Activated T-cell treated with anti-CD3 and anti-CD28 coated beads, Interleukin-2, amount 50 U/mL, for 1 hour (primary cell): ENCODE results near the gene MID2.
"Not testable (repeated sequence)": the region's sequence is repeated elsewhere in the genome, so short reads cannot be mapped to it uniquely, and the experiment has no call there.

ENCODE experiments used
- DNase-seq: peaks from one replicate; pipeline ENCODE4 v3.0.0-alpha.2; 2020

The MID2 gene

GRCh38 chrX:107842715-107843400, 17.2 kb downstream of the MID2 start:
- no peak for DNase-seq

DNA sequence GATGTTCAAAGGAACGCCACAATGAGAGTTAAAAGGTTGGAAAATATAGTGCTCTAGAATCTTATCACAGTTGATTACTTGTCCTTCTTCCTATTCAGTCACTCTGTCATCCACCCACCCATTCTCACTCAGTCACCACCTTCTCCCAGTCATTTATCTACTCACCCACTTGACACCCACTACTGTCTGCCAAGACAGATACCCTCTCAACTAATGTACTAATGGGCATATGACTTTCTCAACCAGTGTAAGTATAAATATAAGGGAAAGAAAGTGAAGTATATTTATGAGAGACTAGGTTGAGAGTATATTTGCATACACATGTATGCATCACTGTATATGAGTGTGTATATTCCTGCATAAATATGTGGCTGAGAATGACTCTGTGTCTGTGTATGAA, 20.0 kb downstream of the MID2 start:
- no peak for DNase-seq

GRCh38 chrX:107848591-107848990, 22.9 kb downstream of the MID2 start:
- no peak for DNase-seq

DNA sequence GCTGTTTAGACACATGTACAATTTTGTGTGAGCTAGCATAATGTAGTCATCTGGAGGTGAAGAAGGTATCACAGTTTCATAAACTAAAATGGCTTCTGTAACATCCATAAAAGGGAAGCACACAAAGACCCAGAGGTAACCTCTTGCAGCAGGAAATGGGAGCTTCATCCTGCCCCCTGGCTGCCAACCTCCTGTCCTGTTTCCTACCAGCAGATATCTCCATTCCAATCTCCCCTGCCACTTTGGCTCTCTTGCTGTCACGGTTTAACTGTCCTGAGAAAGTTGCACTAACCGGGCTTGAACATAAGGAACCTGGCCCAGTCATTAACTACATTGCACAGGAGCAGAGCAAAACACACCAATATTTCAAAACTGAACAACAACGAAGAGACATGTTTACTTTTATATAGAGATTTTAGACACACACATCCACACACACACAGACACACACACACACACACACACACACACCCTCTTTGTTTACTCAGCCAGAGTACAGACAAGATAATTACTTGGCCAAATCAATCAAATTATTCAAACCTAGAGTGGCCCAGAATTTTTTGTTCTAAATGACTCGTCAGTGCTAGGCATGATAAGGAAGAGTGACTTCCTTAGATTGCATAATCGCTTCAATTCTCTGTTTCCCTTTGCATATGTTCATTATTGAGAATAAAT, 24.2 kb downstream of the MID2 start:
- DNase-seq = no peak

DNA sequence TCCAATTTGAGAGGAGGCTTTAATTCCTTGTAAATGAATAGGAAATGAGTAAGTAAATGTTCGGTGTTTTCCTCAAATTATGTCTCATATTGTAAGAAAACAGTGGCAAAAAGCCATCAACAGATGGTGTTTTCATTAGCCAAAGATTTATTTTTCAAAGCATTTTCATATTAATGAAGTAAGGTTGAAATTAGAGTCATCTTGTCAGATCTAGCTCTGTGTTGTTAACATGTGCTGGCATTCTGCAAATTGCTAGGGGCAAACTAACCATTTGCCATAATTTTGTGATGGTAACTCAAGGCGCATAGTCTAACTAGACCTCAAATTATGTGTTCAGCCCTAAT, 24.7 kb downstream of the MID2 start:
- DNase-seq = no peak

DNA sequence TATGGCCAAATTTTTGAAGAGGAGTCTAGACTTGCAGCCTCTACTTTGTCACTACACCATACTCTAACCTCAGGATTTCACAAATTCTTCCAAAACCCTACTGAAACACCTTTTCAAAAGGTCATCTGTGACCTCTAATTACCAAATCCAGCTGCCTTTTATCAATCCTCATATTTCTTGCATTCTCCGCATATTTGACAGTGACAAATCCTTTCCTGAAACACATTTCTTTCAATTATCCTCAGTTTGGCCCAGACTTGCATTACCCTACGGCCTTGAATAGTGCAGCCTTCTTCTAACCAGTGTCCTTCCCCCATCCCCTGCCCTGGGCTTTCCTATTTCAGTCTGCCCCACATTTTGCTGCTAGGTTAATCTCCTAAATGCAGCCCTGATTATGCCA, 25.5 kb downstream of the MID2 start:
- DNase-seq = no peak

DNA sequence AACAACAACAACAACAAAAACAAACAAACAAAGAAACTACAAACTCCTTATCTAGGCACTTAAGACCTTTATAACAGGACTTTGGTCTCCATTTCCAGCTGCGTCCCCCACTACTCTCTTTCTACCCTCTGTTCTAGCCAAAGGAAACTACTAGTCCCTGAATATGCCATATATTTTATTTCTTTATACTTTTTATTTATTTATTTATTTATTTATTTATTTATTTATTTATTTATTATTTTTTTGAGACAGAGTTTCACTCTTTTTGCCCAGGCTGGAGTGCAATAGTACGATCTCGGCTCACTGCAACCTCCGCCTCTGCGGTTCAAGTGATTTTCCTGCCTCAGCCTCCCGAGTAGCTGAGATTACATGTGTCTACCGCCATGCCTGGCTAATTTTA, 26.0 kb downstream of the MID2 start:
- DNase-seq = not testable (repeated sequence)

DNA sequence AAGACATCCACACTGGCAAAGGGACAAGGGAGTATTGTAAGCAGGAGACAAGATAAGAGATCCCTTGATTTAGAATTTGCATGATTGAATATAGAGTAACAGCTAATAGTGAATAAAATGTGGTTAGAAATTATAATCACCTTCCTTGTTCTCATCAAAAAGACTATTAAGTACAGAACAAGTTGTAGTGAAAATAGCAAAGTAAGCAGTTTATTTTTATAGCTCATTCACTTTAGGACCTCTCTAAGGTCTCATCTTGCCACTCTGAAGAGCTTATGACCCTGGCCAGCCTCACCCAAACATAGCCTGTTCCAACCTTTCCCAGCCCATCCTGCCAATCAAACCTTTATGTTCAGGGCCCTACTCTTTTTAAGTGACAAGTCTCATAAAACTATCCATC, 30.6 kb downstream of the MID2 start:
- DNase-seq = no peak

GRCh38 chrX:107857041-107857440, 31.4 kb downstream of the MID2 start:
- DNase-seq = not testable (repeated sequence)

- no peak for DNase-seq
Measured at GRCh38 chrX:107857837-107858236, 32.2 kb downstream of the MID2 start.

- DNase-seq = no peak
Measured at GRCh38 chrX:107861056-107861455, 35.4 kb downstream of the MID2 start.

- DNase-seq = no peak
Measured at GRCh38 chrX:107871136-107871535, 45.5 kb downstream of the MID2 start.

GRCh38 chrX:107878106-107878505, 52.4 kb downstream of the MID2 start:
- no peak for DNase-seq

GRCh38 chrX:107880054-107880610, 54.5 kb downstream of the MID2 start:
- DNase-seq = no peak

DNA sequence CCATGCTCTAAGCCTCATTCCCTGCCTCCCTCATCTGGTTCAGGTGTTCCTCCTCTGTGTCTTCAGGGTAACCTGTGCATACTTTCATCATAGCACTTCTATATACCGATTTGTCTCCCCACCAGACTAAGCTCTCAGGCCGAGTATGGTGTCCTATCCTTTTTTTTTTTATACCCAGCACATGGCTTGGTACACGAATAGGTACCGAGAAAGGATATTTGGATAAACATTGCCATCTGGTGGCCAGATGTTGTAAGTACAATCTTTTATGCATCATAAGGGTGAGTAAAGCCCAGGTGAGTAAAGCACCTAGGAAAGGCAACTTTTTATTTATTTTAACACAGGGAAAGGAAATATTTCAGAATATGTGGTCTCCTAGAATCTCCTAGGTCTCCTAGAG, 68.4 kb downstream of the MID2 start:
- no peak for DNase-seq

GRCh38 chrX:107902721-107903120, 77.1 kb downstream of the MID2 start:
- no peak for DNase-seq

GRCh38 chrX:107905366-107905765, 79.7 kb downstream of the MID2 start:
- DNase-seq = no peak

- DNase-seq = no peak
Measured at GRCh38 chrX:107924136-107924746, 98.6 kb downstream of the MID2 start.

DNA sequence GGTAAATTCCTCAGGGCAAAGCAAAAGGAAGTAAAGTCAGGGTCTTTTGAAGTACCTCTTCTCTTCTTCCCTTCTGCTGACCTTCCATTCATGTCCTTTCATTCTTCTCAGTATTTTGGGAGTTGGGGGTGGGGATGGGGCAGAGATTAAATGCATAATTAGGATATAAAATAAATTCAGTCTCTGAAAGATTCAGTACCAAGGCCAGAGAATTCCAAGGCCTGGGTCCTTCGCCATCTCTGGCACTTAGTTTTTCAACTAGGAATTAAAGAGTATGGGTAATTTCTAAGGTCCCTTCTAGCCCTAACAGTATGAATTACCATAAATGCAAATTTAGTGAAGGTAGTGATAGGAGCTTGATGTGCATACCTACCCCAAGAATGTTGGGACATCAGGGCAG, 108.6 kb downstream of the MID2 start:
- DNase-seq = no peak

DNA sequence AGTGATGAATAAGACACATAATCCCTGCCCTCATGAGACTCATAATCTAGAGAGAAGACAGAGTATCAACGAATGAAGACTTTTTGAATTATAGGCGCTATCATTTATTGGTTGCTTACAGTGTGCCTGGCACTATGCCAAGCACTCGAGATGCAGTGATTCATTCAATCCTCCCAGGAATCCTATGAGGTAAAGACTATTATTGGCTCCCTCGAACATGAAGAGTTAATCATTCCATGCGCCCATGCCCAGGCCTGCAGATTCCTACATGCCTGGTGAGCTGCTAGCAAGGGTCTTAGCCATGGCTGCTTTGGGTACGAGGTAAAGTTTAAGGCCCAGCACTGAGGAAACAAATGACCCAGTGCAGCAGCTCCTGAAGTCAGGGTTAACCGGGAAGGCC, 109.5 kb downstream of the MID2 start:
- no peak for DNase-seq

GRCh38 chrX:107935664-107936433, 110.2 kb downstream of the MID2 start:
- no peak for DNase-seq

- no peak for DNase-seq
Measured at GRCh38 chrX:107936434-107936730, 110.7 kb downstream of the MID2 start.

DNA sequence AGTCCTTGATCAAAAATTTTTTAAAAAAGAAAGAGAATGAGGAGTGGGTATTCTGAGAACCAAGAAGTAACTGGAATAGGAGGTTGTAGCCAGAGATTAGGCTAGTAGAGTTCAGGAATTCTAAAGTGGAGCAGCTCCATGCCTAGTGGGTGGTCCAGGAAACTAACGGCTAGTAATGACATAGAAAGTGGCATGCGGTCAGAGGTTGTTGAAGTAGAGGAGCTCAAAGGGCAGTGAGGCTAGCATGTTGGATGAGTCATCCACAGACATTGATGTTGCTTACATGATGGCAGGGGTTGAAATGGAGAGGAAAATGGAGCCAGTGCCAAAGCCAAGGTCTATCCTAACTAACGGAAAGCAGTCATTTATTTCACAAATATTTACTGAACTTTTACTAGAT, 114.4 kb downstream of the MID2 start:
- no peak for DNase-seq

GRCh38 chrX:107955337-107955736, 129.7 kb downstream of the MID2 start:
- DNase-seq = not testable (repeated sequence)
